EL (cell line): ENCODE measurements around the gene TJP2.

Experiments used
- DNase-seq: peaks from one replicate; pipeline ENCODE4 v3.0.0-alpha.2; 2016

The TJP2 gene

DNA sequence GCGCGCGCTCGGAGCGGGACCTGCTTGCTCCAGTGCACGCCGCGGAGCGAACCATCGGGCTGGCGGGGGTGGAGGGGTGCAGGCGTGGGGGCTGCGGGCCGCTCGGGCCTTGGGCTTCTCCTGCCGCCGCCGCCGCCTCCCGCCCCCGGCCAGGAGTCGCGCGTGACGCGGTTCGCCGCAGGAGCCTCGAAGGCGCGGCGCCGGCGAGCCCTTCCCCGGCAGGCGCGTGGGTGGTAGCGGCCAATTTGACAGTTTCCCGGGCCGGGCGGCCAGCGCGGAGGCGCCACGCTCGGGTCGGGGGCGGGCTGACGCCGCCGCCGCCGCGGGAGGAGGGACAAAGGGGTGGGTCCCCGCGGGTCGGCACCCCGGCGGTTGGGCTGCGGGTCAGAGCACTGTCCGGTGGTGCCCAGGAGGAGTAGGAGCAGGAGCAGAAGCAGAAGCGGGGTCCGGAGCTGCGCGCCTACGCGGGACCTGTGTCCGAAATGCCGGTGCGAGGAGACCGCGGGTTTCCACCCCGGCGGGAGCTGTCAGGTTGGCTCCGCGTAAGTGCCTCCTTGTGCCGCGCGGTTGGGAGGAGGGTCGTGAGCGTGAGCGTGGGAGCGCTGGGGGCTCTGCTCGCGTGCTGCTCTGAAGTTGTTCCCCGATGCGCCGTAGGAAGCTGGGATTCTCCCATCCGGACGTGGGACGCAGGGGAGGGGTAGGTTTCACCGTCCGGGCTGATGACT is at the start of gene TJP2:
Gene TJP2, plus strand, starts transcription at position 387 of the 725 bp plus-strand sequence. Its CDS starts 96 bp downstream, at position 483.
- DNase-seq, result peak; percentile 82

DNA sequence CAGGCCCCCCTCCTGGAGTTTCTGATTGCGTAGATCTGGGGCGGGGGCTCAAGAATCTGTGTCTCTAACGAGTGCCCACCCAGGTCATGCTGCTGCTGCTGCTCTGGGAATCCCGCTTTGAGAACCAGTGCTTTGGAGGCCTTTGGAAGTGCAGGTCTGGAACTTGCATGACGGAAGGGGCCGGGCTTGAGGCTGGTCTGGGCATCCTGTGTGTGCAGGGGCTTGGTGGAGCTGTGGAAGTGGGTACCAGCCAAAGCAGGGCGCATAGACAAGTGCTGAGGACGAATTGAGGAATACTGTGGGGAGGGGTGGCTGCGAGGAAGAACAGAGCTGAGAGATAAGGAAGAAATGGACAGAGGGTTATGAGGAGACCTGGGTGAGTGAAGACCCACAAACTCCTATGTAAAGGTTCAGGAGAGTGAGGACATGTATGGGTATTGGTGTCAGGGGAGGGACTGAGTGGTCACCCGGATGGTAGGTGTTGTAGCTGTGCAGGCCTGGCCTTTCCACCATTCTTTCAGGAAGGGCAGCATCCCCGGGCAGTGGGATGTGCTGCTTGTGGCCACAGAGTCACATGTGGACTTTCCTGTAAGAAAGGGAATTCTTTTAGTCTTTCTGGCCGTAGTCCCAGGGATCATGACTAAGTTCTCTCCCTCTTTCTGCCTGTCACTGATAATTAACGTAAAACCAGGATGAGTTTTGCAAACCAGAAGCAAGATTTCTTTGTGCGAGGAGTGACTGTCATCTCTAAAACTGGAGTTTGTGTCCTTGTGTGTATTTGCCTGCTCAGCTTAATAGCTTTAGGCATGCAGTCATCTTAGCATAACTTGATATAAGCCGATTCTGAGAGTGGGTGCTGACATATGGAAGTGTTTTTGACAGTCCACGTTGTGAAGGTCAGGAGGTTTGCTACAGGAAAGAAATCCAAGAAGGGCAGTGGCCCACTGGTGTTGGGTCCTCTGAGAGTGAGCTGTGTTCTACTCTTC is 43.3 kb upstream of the TJP2 start:
- peak; percentile 92 for DNase-seq

- peak; percentile 97 for DNase-seq
Measured at GRCh38 chr9:69131682-69132081, 42.4 kb upstream of the TJP2 start.

GRCh38 chr9:69132361-69132760 is 41.7 kb upstream of the TJP2 start:
- no peak for DNase-seq

GRCh38 chr9:69134412-69134811 is 39.7 kb upstream of the TJP2 start:
- no peak for DNase-seq

GRCh38 chr9:69136185-69136584 is 37.9 kb upstream of the TJP2 start:
- no peak for DNase-seq

DNA sequence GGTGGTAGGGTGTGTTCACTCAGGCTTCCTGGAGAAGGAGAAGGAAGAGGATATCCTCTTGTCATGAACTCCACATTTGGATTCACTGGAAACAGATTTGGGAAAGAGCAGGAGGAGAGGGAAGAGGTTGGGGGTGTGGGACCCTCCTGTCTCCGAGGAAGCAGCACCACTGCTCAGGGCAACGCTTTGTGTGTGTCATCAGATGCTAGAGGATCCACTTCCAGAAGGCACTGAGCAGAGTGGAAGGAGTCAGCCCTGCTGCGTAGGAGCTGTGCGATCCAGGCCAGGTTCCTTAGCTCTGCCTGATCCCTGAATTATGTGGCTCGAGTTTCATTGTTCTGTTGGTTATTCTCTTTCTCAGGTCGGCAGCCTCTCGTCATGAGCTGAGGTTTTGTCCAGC is 37.3 kb upstream of the TJP2 start:
- no peak for DNase-seq

GRCh38 chr9:69137311-69137710 is 36.8 kb upstream of the TJP2 start:
- DNase-seq, result no peak

GRCh38 chr9:69139596-69139995 is 34.5 kb upstream of the TJP2 start:
- no peak for DNase-seq

- no peak for DNase-seq
Measured at GRCh38 chr9:69140123-69140735, 33.8 kb upstream of the TJP2 start.

DNA sequence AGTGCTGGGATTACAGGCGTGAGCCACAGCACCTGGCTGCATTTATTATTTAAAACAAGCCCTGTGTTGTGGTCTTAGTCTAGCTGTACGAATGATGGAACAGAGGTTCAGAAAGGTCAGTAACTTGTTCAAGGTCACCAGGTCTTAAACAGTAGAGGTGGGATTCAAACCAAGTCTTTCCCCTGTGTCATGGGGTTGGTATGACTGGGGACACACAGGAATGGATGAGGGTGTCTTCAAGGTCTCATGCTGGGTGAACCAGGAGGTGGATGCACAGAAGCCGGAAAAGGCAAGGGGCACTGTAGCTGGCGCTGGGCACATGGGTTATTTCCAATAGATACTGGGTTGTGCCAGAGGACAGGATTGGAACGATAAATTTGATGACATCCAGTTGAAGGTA is 32.2 kb upstream of the TJP2 start:
- no peak for DNase-seq

DNA sequence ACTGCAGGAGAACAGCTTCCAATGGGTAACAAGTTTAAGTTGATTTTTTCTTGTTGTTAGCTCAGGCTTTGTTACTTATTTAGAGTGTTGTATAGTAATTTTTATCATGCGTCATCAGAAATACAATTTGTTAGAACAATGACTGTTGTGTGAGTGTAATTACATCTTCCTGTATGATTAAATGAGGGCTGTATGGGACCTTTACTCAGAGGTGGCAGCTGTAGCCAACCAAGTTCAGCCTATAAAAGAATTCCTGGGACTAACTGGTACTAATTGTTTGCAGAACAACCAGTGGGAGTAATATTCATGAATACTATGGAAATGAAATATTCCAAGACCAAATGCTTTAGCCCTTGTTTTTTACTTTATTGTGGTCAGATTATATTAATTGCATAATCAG is 30.8 kb upstream of the TJP2 start:
- DNase-seq, result no peak

DNA sequence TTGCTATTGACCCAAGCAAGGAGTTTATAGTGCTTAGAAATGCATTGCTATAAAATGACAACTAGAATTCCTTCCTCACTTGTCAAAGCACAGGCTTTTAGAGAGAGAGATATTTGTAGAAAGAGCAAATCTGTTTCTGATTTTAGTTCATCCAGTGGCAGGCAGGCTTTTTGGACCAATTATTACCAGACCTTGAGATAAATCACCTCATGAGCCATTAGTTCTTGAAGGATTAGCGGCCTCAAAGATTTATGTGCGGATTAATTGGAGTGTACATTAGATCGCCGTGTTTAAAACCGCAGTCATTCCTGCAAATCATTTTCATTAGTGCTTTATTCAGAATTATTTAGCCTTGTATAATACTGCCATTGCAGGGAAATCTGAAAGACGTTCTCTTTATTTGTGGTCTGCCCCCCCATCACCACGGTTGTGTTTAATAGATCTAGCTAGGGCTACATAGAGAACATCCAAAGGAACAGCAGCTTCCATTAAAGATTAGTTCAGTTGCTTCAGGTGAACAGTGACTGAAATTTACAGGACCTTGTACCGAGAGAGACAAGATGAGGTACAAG is 28.8 kb upstream of the TJP2 start:
- DNase-seq, result peak; percentile 19

DNA sequence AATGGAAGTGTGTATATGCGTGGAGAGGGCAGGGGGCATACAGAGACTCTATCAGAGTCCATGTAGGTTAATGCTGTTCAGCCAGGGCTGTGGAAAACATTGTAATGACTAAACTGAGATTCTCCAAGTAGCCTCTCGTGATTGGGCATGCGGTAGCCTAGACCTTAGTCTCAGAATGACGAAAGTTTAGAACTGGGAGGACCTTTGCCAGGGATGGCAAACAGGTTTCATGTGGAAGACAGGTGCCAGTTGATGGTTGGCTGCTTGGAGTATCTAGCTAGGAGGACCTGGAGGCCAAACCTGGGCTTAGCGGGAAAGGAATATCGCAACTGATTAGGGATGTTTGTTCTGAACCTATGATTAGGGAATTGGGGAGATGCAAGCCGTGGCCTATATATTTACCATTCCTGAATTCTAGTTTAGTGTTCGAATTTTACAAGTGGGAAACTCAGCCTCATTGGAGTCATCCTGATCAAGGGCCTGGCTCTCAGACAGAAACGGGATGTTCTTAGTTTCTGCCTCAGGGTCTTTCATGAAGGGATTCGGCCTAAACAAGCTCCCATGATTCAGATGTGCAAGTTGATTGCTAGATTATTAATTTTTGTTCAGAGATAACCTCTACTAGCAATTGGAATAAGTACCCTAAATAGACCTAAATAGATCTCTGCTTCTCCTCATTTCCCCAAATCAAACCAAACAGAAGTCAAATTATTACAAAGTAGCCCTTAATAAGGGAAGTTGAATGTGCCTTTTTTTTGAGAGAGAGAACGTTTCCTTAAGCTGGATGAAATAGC is 26.8 kb upstream of the TJP2 start:
- no peak for DNase-seq

DNA sequence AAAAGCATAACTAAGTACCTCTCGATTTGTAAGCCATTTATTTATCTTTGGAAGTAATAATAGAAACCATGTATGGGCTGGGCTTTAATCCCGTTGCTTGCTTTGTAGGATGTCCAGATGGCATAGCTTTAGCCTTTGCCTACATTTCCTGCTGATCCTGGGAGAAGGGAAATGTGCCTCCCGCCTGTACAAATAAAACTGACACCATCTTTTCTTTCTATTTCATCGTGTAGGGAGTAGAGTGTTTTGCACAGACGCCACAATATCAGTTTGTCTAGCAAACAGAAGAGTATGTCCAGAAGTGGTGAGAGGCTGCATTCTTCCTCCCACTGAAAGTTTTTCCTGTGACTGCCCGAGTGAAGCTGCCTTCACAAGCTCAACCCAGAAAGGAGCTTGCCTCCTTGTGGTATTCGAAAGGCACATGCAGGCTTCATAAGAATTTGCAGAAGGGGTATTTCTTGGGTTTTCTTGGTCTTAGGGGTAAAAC is 24.7 kb upstream of the TJP2 start:
- peak; percentile 53 for DNase-seq

DNA sequence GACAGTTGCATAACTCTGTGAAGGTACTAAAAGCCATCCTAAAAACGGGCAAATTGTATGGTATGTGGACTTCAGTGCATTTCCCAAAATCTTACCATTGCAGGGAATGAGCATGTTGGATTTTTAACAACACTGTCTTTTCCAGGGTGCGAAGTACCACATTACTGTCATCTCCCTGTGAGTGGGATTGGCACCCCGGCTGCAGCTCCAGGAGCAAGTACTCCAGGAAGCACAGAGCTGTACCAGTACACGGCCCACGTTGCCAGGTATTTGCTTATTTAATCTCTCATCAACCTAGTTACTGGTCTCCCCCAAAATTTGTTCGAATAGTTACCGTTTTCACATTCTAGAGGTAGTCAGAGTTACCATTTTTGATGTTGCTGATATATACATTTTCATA is 22.6 kb upstream of the TJP2 start:
- DNase-seq, result no peak

DNA sequence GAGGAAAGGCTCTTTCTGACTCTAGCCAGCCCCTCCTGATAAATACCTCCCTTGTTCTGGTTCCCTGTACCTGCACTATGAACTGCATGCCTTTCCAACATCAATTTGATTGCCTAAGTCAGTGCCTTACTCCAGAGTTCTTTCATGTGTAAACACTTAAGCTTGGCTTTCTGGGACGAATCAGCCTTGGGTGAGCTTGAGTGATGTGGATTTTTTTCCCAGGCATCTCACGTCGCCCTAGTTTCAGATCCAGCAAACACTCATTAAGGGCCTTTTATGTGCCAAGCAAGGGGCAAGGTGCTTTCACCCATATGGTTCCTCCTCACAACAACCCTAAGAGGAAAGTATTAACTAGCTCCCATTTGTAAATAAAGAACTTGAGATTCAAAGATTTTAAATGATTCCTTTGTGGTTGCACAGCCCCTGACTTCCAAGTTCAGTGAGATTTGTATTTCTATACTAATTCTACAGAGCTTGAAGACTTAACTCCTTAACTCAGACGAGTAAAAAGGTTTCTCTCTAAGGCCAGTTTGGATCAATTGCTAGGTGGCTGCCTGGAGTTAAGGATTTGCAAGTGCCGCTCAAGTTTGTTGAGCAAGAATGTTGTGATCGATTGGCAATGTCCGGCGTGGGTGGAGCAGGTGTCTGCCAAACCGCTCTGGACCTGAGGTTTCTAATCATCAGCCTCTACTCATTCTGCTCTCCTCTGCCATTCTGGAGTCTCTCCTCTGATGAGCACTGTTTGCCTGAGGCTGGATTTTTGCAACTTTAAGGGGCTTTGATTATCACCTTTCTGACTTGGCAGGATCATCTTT is 20.2 kb upstream of the TJP2 start:
- DNase-seq, result no peak

- DNase-seq, result peak; percentile 22
Measured at GRCh38 chr9:69155341-69156030, 18.6 kb upstream of the TJP2 start.

- DNase-seq, result peak; percentile 73
Measured at GRCh38 chr9:69157751-69158466, 16.2 kb upstream of the TJP2 start.

DNA sequence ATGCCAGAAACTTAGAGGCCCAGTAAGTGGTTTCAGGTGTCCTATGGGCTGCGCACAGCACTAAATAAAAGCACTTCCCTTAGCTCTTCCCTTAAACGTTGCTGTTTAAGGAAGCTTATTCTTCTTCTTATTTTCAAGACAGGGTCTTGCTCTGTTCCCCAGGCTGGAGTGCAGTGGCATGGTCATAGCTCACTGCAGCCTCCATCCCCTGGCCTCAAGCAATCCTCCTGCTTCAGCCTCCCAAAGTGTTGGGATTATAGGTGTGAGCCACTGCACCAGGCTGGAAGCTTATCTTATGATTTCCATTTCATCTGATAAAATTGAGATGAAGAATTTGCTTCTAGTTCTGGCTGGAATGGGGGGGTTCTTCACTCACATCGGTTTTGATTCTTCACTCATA is 15.6 kb upstream of the TJP2 start:
- no peak for DNase-seq
